ENCODE results near the gene CDR2.

CDR2 gene

GRCh38 chr16:22347100-22347820, 27.2 kb downstream of the CDR2 start:
- TF ChIP-seq EZH2phosphoT487 (IDR thresholded peaks at IDR 0.05; ENCODE audit: low read length) (no peak), CTCF (IDR thresholded peaks at IDR 0.05; ENCODE audit: low read length) (no peak), EZH2 (optimal IDR thresholded peaks at IDR 0.05; ENCODE audit: low read depth, low read length) (no peak)
- no peaks in the 10 kb centered on the region for H3K9me2 ChIP-seq (replicated peaks; ENCODE audit: insufficient read depth, low read length)
- 0 out of 2 replicates have a peak, but pooled peaks cover 17% of the 10 kb centered on the region for H3K36me3 ChIP-seq (replicated peaks; ENCODE audit: insufficient read depth, low read length)
- no peak overlapping the region for H3K9ac ChIP-seq (ENCODE audit: low read length)
- no peak overlapping the region for H2AFZ ChIP-seq (ENCODE audit: low read length)
- H3K9me3 ChIP-seq (replicated peaks; ENCODE audit: insufficient read depth, low read length), result no peaks in the 10 kb centered on the region
- H3K27ac ChIP-seq (ENCODE audit: low read length), result no peak overlapping the region
- H3F3A ChIP-seq (ENCODE audit: insufficient read depth, low read length), result no peaks in the 10 kb centered on the region
- H3K4me1 ChIP-seq (ENCODE audit: low read length), result no peaks in the 10 kb centered on the region
- no peaks in the 10 kb centered on the region for H3K27me3 ChIP-seq (replicated peaks; ENCODE audit: insufficient read depth, low read length)
- no peaks in the 10 kb centered on the region for H4K20me1 ChIP-seq (ENCODE audit: insufficient read depth, low read length)
- H3K4me2 ChIP-seq (ENCODE audit: low read depth, low read length), result no peak overlapping the region
- H3K79me2 ChIP-seq (ENCODE audit: low read length), result peaks cover 19% of the 10 kb centered on the region
- H3K4me3 ChIP-seq (ENCODE audit: low read length), result no peak overlapping the region
- DNase-seq, result no peak

- no peak overlapping the region for H2AFZ ChIP-seq (ENCODE audit: low read length)
- no peak overlapping the region for H3K4me2 ChIP-seq (ENCODE audit: low read depth, low read length)
- H3K4me3 ChIP-seq (ENCODE audit: low read length), result no peak overlapping the region
- H3K9ac ChIP-seq (ENCODE audit: low read length), result no peak overlapping the region
- H4K20me1 ChIP-seq (ENCODE audit: insufficient read depth, low read length), result no peaks in the 10 kb centered on the region
- no peak overlapping the region for H3K27ac ChIP-seq (ENCODE audit: low read length)
- H3K27me3 ChIP-seq (replicated peaks; ENCODE audit: insufficient read depth, low read length), result no peaks in the 10 kb centered on the region
- peaks cover 11% of the 10 kb centered on the region for H3K79me2 ChIP-seq (ENCODE audit: low read length)
- H3F3A ChIP-seq (ENCODE audit: insufficient read depth, low read length), result no peaks in the 10 kb centered on the region
- 0 out of 2 replicates have a peak, but pooled peaks cover 17% of the 10 kb centered on the region for H3K36me3 ChIP-seq (replicated peaks; ENCODE audit: insufficient read depth, low read length)
- H3K4me1 ChIP-seq (ENCODE audit: low read length), result no peaks in the 10 kb centered on the region
- no peak for DNase-seq
- H3K9me3 ChIP-seq (replicated peaks; ENCODE audit: insufficient read depth, low read length), result no peaks in the 10 kb centered on the region
- no peak for TF ChIP-seq EZH2phosphoT487 (IDR thresholded peaks at IDR 0.05; ENCODE audit: low read length)
- TF ChIP-seq CTCF (IDR thresholded peaks at IDR 0.05; ENCODE audit: low read length), result no peak
- TF ChIP-seq EZH2 (optimal IDR thresholded peaks at IDR 0.05; ENCODE audit: low read depth, low read length), result no peak
- H3K9me2 ChIP-seq (replicated peaks; ENCODE audit: insufficient read depth, low read length), result no peaks in the 10 kb centered on the region
These were observed 27.9 kb downstream of the CDR2 start for GRCh38 chr16:22346483-22346882.

GRCh38 chr16:22342082-22342481, 32.3 kb downstream of the CDR2 start:
- Histone ChIP-seq H3F3A (ENCODE audit: insufficient read depth, low read length) (0 out of 2 replicates have a peak, but pooled peaks cover 3% of the 10 kb centered on the region), H3K9ac (ENCODE audit: low read length) (no peak overlapping the region), H3K27ac (ENCODE audit: low read length) (no peak overlapping the region), H3K79me2 (ENCODE audit: low read length) (no peaks in the 10 kb centered on the region), H2AFZ (ENCODE audit: low read length) (no peak overlapping the region), H3K9me2 (replicated peaks; ENCODE audit: insufficient read depth, low read length) (no peaks in the 10 kb centered on the region), H3K27me3 (replicated peaks; ENCODE audit: insufficient read depth, low read length) (no peaks in the 10 kb centered on the region), H3K9me3 (replicated peaks; ENCODE audit: insufficient read depth, low read length) (no peaks in the 10 kb centered on the region), H3K36me3 (replicated peaks; ENCODE audit: insufficient read depth, low read length) (no peaks in the 10 kb centered on the region), H3K4me3 (ENCODE audit: low read length) (no peak overlapping the region), H4K20me1 (ENCODE audit: insufficient read depth, low read length) (no peaks in the 10 kb centered on the region), H3K4me1 (ENCODE audit: low read length) (0 out of 2 replicates have a peak, but pooled peaks cover 7% of the 10 kb centered on the region), H3K4me2 (ENCODE audit: low read depth, low read length) (no peak overlapping the region)
- TF ChIP-seq CTCF (IDR thresholded peaks at IDR 0.05; ENCODE audit: low read length), result no peak
- TF ChIP-seq EZH2phosphoT487 (IDR thresholded peaks at IDR 0.05; ENCODE audit: low read length), result no peak
- no peak for TF ChIP-seq EZH2 (optimal IDR thresholded peaks at IDR 0.05; ENCODE audit: low read depth, low read length)
- DNase-seq, result no peak

Measured in MM.1S (cell line).